Heart right ventricle (tissue), 16 donors: ENCODE data around the gene SLC38A3. TPM values are rescaled to one million over a fixed set of nuclear protein-coding genes. Genes with fewer than 3 reads are reported as not detected.
"Not testable (repeated sequence)": the region's sequence is repeated elsewhere in the genome, so short reads cannot be mapped to it uniquely, and the experiment has no call there.

ENCODE experiments used
- ATAC-seq, 8 donors: fragments of 200-7000 bp; cut with Tn5 transposase; one replicate each; pipeline ENCODE4 v1.9.1; 2020; ENCODE audit warnings: mild to moderate bottlenecking in 8 of 8, moderate library complexity in 8 of 8, moderate number of reproducible peaks in 1 of 8
- DNase-seq, 2 donors: peaks; one replicate each; pipeline ENCODE4 v3.0.0-alpha.2; 2020
- H3K27ac ChIP-seq, 10 donors: fragments of 200-600 bp; sonication (generic) in 2 of 10; one replicate each; pipeline versions ENCODE4 v1.5.0 to v1.8.0; 2020 to 2022; ENCODE audit warnings: mild to moderate bottlenecking in 3 of 10
- H3K27me3 ChIP-seq, 7 donors: fragments of 200-600 bp; one replicate each; pipeline ENCODE4 v1.8.0; 2021 to 2022; ENCODE audit warnings: mild to moderate bottlenecking in 2 of 7
- H3K36me3 ChIP-seq, 9 donors: fragments of 200-600 bp; sonication (generic) in 1 of 9; one replicate each; pipeline versions ENCODE4 v1.5.0 to v1.8.0; 2020 to 2022; ENCODE audit warnings: mild to moderate bottlenecking in 2 of 9
- H3K4me1 ChIP-seq, 9 donors: fragments of 200-600 bp; sonication (generic) in 1 of 9; one replicate each; pipeline versions ENCODE4 v1.5.0 to v1.8.0; 2020 to 2022; ENCODE audit warnings: mild to moderate bottlenecking in 4 of 9
- H3K4me3 ChIP-seq, 10 donors: fragments of 200-600 bp; sonication (generic) in 2 of 10; one replicate each; pipeline versions ENCODE4 v1.5.0 to v1.8.0; 2020 to 2022; ENCODE audit warnings: mild to moderate bottlenecking in 7 of 10, moderate library complexity in 2 of 10
- H3K9me3 ChIP-seq, 11 donors: fragments of 200-600 bp in 10 of 11; sonication (generic) in 2 of 11; one replicate each; pipeline versions ENCODE4 v1.5.0 to v1.8.0; 2013 to 2022; ENCODE audit warnings: mild to moderate bottlenecking in 2 of 11, control low read depth in 1 of 11, moderate library complexity in 1 of 11
- CTCF ChIP-seq, 9 donors: fragments of 200-600 bp; sonication (generic) in 2 of 9; IDR thresholded peaks; one replicate each; pipeline versions ENCODE4 v1.5.0 to v1.8.0; 2021 to 2022; ENCODE audit warnings: antibody characterized with exemption in 9 of 9, mild to moderate bottlenecking in 5 of 9, moderate library complexity in 1 of 9
- WGBS, 2 donors: extraction: QIAGEN DNeasy Blood & Tissue Kit; methylation state at CpG; one replicate each; pipeline ENCODE4 v1.1.7; 2013; ENCODE audit warnings: inconsistent platforms in 1 of 2; 5-methylcytosine and 5-hydroxymethylcytosine counted together
- intact Hi-C, 10 donors: fragments of 100-400 bp; cut with DNase I; formaldehyde crosslinking; loops; one replicate each; pipeline versions ENCODE4 v1.11.1 to v1.14.2; 2022
- polyA plus RNA-seq, 2 donors: library from polyadenylated mRNA; stranded (reverse); fragments of 200-250 nt; gene quantifications; one replicate each; pipeline ENCODE4 v1.2.3, GENCODE V29; 2013
- total RNA-seq, 10 donors: library from RNA; stranded (reverse); fragmentation: NEBNext Ultra II Directional in 3 of 10; extraction: Animal tissue kit (Norgen Biotek cat#: 25700) in 3 of 10; gene quantifications; one replicate each; pipeline versions ENCODE4 v1.2.1 to v1.2.4, GENCODE V29; 2021 to 2023
- donor health status: Arrhythmogenic right ventricular cardiomyopathy.
- donor health status: ischemic (EF 13 %, LVEDD 7.1; RV severe dilation, severe dysfunction).
- donor health status: healthy with polysubstance abuse.
- donor health status: DM: no; HTN: yes; CAD: no.
- donor health status: DM: no; HTN: no; CAD: no.
- donor health status: ischemic (EF 25% LVEDD 6.9; RV normal size, moderate dysfunction).
- donor health status: ischemic (EF 25% LVEDD 5.7; RV mildly dilated, moderate dysfunction).
- donor health status: healthy.
- donor health status: DM: yes; HTN: yes; CAD: no.
- donor health status: Ischemic cardiomyopathy.
- donor health status: ischemic (EF 35%, LVEDD 5.7; RV mildly dilated, moderate dysfunction).
- donor health status: nonischemic (EF 11% LVEDD 7.7; RV severe dilation, severe dysfunction).
- donor health status: DM: yes; HTN: yes; CAD: no.
- donor health status: PGD.
- donor health status: ischemic (EF 29% LVEDD 5.4; RV normal size, mild dysfunction).
- donor health status: nonischemic (EF 23%, LVEDD 6.1; RV moderate dilation, normal function).

The SLC38A3 gene
- total and polyA plus RNA-seq, 12 donors = 1.4 to 16.4 (median 11.2) TPM

GRCh38 chr3:50226888-50227389, 21.9 kb downstream of the SLC38A3 start:
- no peaks in the 10 kb centered on the region for H3K9me3 ChIP-seq
- H3K4me1 ChIP-seq = peaks cover 8 to 53% (median 22%) of the 10 kb centered on the region in 9 donors
- H3K27me3 ChIP-seq = no peaks in the 10 kb centered on the region
- intact Hi-C loops = loop anchor here (1.0 to 5.0 kb wide), 10 partner anchors 19 to 98 kb away; partner anchors contain the start of gene GNAT1 (in 1 of the 10)
- no peaks in the 10 kb centered on the region for H3K36me3 ChIP-seq
- no peak for TF ChIP-seq CTCF (IDR thresholded peaks at IDR 0.05)
- WGBS, 2 donors = 0 to 1% methylated on average over 35 to 40 of the region's 40 CpGs
- ATAC-seq = peak; percentile 21 to 46 (median 30)
- H3K4me3 ChIP-seq = peak overlapping the region in 9 of 10 donors; percentile 61 to 96 (median 76)
- DNase-seq = no peak
- H3K27ac ChIP-seq = peak overlapping the region in 9 of 10 donors; percentile 76 to 89 (median 80)

- Histone ChIP-seq H3K9me3 (no peaks in the 10 kb centered on the region), H3K36me3 (no peaks in the 10 kb centered on the region), H3K27ac (peak overlapping the region in 9 of 10 donors; percentile 76 to 89 (median 80)), H3K4me1 (peaks cover 8 to 53% (median 22%) of the 10 kb centered on the region in 9 donors), H3K27me3 (no peaks in the 10 kb centered on the region), H3K4me3 (peak overlapping the region; percentile 55 to 96 (median 74))
- intact Hi-C loops = loop anchor here (1.0 to 5.0 kb wide), 9 partner anchors 19 to 97 kb away; partner anchors contain the start of gene GNAT1 (in 1 of the 10)
- 1% methylated on average over 44 to 51 of the region's 51 CpGs for WGBS, 2 donors
- DNase-seq (peak; percentile 88 to 93), ATAC-seq (peak; percentile 88 to 93 (median 92))
- TF ChIP-seq CTCF (IDR thresholded peaks at IDR 0.05) = peak; percentile 80 to 99 (median 96)
Measured at GRCh38 chr3:50227390-50228183, 22.5 kb downstream of the SLC38A3 start.

GRCh38 chr3:50228184-50228763, 23.2 kb downstream of the SLC38A3 start:
- DNase-seq, H3K36me3 ChIP-seq, ATAC-seq, H3K27me3 ChIP-seq, H3K9me3 ChIP-seq: not testable (repeated sequence)
- Histone ChIP-seq H3K27ac (peak overlapping the region in 8 of 10 donors; percentile 76 to 89 (median 80)), H3K4me1 (peaks cover 8 to 53% (median 22%) of the 10 kb centered on the region in 9 donors), H3K4me3 (peak overlapping the region; percentile 55 to 96 (median 74))
- intact Hi-C loops = loop anchor here in 3 of 10 donors (2.0 to 5.0 kb wide), 3 partner anchors 36 to 44 kb away; partner anchors contain the start of gene GNAT1 (in 1 of the 3)
- 43 to 44% methylated on average over 15 of the region's 15 CpGs for WGBS, 2 donors

- WGBS, 2 donors = 89 to 93% methylated on average over 3 of the region's 3 CpGs
- H3K27me3 ChIP-seq = no peaks in the 10 kb centered on the region
- H3K4me1 ChIP-seq = peaks cover 8 to 59% (median 22%) of the 10 kb centered on the region in 9 donors
- intact Hi-C loops = loop anchor here in 3 of 10 donors (2.0 to 5.0 kb wide), 3 partner anchors 37 to 43 kb away; partner anchors contain the start of gene GNAT1 (in 1 of the 3)
- H3K9me3 ChIP-seq = no peaks in the 10 kb centered on the region
- DNase-seq (no peak), ATAC-seq (no peak)
- TF ChIP-seq CTCF (IDR thresholded peaks at IDR 0.05) = no peak
- no peaks in the 10 kb centered on the region for H3K36me3 ChIP-seq
- H3K4me3 ChIP-seq = no peak overlapping the region
- H3K27ac ChIP-seq = peak overlapping the region in 2 of 10 donors; percentile 21 to 85
Measured at GRCh38 chr3:50229490-50229889, 24.4 kb downstream of the SLC38A3 start.
